Heart left ventricle (tissue), 16 donors: Measurements from ENCODE around the gene CDCP2. TPM values are rescaled to one million over a fixed set of nuclear protein-coding genes. Genes with fewer than 3 reads are reported as not detected.

Experiments
- ATAC-seq, 4 donors: fragments of 200-7000 bp; cut with Tn5 transposase; one replicate each; pipeline ENCODE4 v1.9.1; 2020 to 2022; ENCODE audit warnings: moderate library complexity in 4 of 4, mild to moderate bottlenecking in 3 of 4, moderate number of reproducible peaks in 1 of 4
- DNase-seq, 5 donors: peaks; one replicate each; pipeline ENCODE4 v3.0.0-alpha.2; 2020
- H3K27ac ChIP-seq, 12 donors: fragments of 200-600 bp; sonication (generic) in 4 of 12; one replicate each; pipeline versions ENCODE4 v1.5.0 to v1.8.0; 2016 to 2022; ENCODE audit warnings: mild to moderate bottlenecking in 2 of 12
- H3K27me3 ChIP-seq, 9 donors: fragments of 200-600 bp; sonication (generic) in 2 of 9; one replicate each; pipeline versions ENCODE4 v1.5.1 to v1.8.0; 2016 to 2022; ENCODE audit warnings: mild to moderate bottlenecking in 3 of 9
- H3K36me3 ChIP-seq, 9 donors: fragments of 200-600 bp; sonication (generic) in 2 of 9; one replicate each; pipeline versions ENCODE4 v1.5.0 to v1.8.0; 2018 to 2022; ENCODE audit warnings: mild to moderate bottlenecking in 2 of 9
- H3K4me1 ChIP-seq, 12 donors: fragments of 200-600 bp; sonication (generic) in 4 of 12; one replicate each; pipeline versions ENCODE4 v1.5.0 to v1.8.0; 2016 to 2022; ENCODE audit warnings: mild to moderate bottlenecking in 3 of 12
- H3K4me3 ChIP-seq, 12 donors: fragments of 200-600 bp; sonication (generic) in 4 of 12; one replicate each; pipeline versions ENCODE4 v1.5.0 to v1.8.0; 2017 to 2022; ENCODE audit warnings: mild to moderate bottlenecking in 9 of 12, moderate library complexity in 4 of 12
- H3K9me3 ChIP-seq, 12 donors: fragments of 200-600 bp; sonication (generic) in 4 of 12; one replicate each; pipeline versions ENCODE4 v1.5.0 to v1.8.0; 2016 to 2022; ENCODE audit warnings: mild to moderate bottlenecking in 1 of 12
- CTCF ChIP-seq, 12 donors: fragments of 200-600 bp; sonication (generic) in 4 of 12; IDR thresholded peaks; one replicate each; pipeline versions ENCODE4 v1.5.0 to v1.8.0; 2018 to 2022; ENCODE audit warnings: antibody characterized with exemption in 12 of 12, mild to moderate bottlenecking in 5 of 12
- POLR2A ChIP-seq, 2 donors: fragments of 450-650 bp; IDR thresholded peaks; one replicate each; pipeline ENCODE4 v1.6.1; 2017; ENCODE audit warnings: antibody characterized with exemption in 2 of 2, mild to moderate bottlenecking in 2 of 2, moderate library complexity in 2 of 2
- WGBS, 4 donors: extraction: QIAGEN DNeasy Blood & Tissue Kit in 2 of 4; methylation state at CpG; one replicate each; pipeline versions ENCODE4 v1.1.5 to v1.1.7; 2013 to 2018; 5-methylcytosine and 5-hydroxymethylcytosine counted together
- intact Hi-C, 10 donors: fragments of 100-400 bp; cut with DNase I; formaldehyde crosslinking; loops; one replicate each; pipeline versions ENCODE4 v1.11.1 to v1.14.2; 2022
- polyA plus RNA-seq, 2 donors: library from polyadenylated mRNA; stranded (reverse); fragments of 200-250 nt; gene quantifications; one replicate each; pipeline ENCODE4 v1.2.3, GENCODE V29; 2013
- total RNA-seq, 9 donors: library from RNA; depleted of rRNA in 2 of 9; stranded (reverse); fragments of >200 nt in 2 of 9; fragmentation: NEBNext Ultra II Directional in 3 of 9; extraction: Animal tissue kit (Norgen Biotek cat#: 25700) in 3 of 9; gene quantifications; one replicate each; pipeline versions ENCODE4 v1.1.0 to v1.2.4, GENCODE V29; 2016 to 2023
- donor health status: ischemic (EF 13 %, LVEDD 7.1; RV severe dilation, severe dysfunction).
- donor health status: healthy with polysubstance abuse.
- donor health status: DM: no; HTN: yes; CAD: no.
- donor health status: DM: no; HTN: no; CAD: no.
- donor health status: ischemic (EF 25% LVEDD 6.9; RV normal size, moderate dysfunction).
- donor health status: ischemic (EF 25% LVEDD 5.7; RV mildly dilated, moderate dysfunction).
- donor health status: healthy.
- donor health status: DM: yes; HTN: yes; CAD: no.
- donor health status: ischemic (EF 35%, LVEDD 5.7; RV mildly dilated, moderate dysfunction).
- donor health status: nonischemic (EF 11% LVEDD 7.7; RV severe dilation, severe dysfunction).
- donor health status: DM: yes; HTN: yes; CAD: no.
- donor health status: PGD.
- donor health status: ischemic (EF 29% LVEDD 5.4; RV normal size, mild dysfunction).
- donor health status: nonischemic (EF 23%, LVEDD 6.1; RV moderate dilation, normal function).

Gene CDCP2
- total and polyA plus RNA-seq, 11 donors = 0.29 TPM; not detected in 10

GRCh38 chr1:54136963-54137533 is 15.8 kb downstream of the CDCP2 start:
- no peak for TF ChIP-seq CTCF (IDR thresholded peaks at IDR 0.05)
- TF ChIP-seq POLR2A (IDR thresholded peaks at IDR 0.05) = no peak
- no peak overlapping the region for H3K4me3 ChIP-seq
- H3K9me3 ChIP-seq = no peaks in the 10 kb centered on the region
- ATAC-seq (no peak), DNase-seq (no peak)
- no peaks in the 10 kb centered on the region for H3K36me3 ChIP-seq
- WGBS, 4 donors = 74 to 83% (median 80%) methylated on average over 7 of the region's 7 CpGs
- intact Hi-C loops = no loop called here
- H3K27ac ChIP-seq = no peak overlapping the region
- no peaks in the 10 kb centered on the region for H3K27me3 ChIP-seq
- peaks cover 0 to 4% (median 0%) of the 10 kb centered on the region in 12 donors for H3K4me1 ChIP-seq

GRCh38 chr1:54136269-54136896 is 16.4 kb downstream of the CDCP2 start:
- TF ChIP-seq CTCF (IDR thresholded peaks at IDR 0.05) (no peak), POLR2A (IDR thresholded peaks at IDR 0.05) (no peak)
- no peak for DNase-seq
- peaks cover 0 to 4% (median 0%) of the 10 kb centered on the region in 12 donors for H3K4me1 ChIP-seq
- WGBS, 4 donors = 92 to 96% (median 95%) methylated on average over 8 to 17 of the region's 17 CpGs
- H3K4me3 ChIP-seq = no peak overlapping the region
- intact Hi-C loops = no loop called here
- ATAC-seq = no peak
- H3K9me3 ChIP-seq = no peaks in the 10 kb centered on the region
- no peak overlapping the region for H3K27ac ChIP-seq
- H3K27me3 ChIP-seq = no peaks in the 10 kb centered on the region
- H3K36me3 ChIP-seq = no peaks in the 10 kb centered on the region

GRCh38 chr1:54135436-54136120 is 17.2 kb downstream of the CDCP2 start:
- DNase-seq = no peak
- Histone ChIP-seq H3K4me3 (no peak overlapping the region), H3K27me3 (no peaks in the 10 kb centered on the region), H3K4me1 (peaks cover 0 to 4% (median 0%) of the 10 kb centered on the region in 12 donors), H3K27ac (no peak overlapping the region), H3K9me3 (no peaks in the 10 kb centered on the region), H3K36me3 (no peaks in the 10 kb centered on the region)
- no peak for TF ChIP-seq CTCF (IDR thresholded peaks at IDR 0.05)
- TF ChIP-seq POLR2A (IDR thresholded peaks at IDR 0.05) = no peak
- 69 to 88% (median 82%) methylated on average over 5 of the region's 5 CpGs for WGBS, 4 donors
- intact Hi-C loops = no loop called here
- no peak for ATAC-seq

- no peaks in the 10 kb centered on the region for H3K36me3 ChIP-seq
- no peak overlapping the region for H3K4me3 ChIP-seq
- no peak for TF ChIP-seq CTCF (IDR thresholded peaks at IDR 0.05)
- no peak for TF ChIP-seq POLR2A (IDR thresholded peaks at IDR 0.05)
- no peak for DNase-seq
- no peak for ATAC-seq
- H3K4me1 ChIP-seq = peaks cover 0 to 4% (median 0%) of the 10 kb centered on the region in 12 donors
- intact Hi-C loops = no loop called here
- H3K27me3 ChIP-seq = no peaks in the 10 kb centered on the region
- WGBS, 4 donors = 86 to 94% (median 93%) methylated on average over 6 of the region's 6 CpGs
- no peaks in the 10 kb centered on the region for H3K9me3 ChIP-seq
- H3K27ac ChIP-seq = no peak overlapping the region
Measured at GRCh38 chr1:54134295-54134694, 18.5 kb downstream of the CDCP2 start.
